A172 (cell line): ENCODE data around the gene MAPK14. TPM values are rescaled to one million over a fixed set of nuclear protein-coding genes. Genes with fewer than 3 reads are reported as not detected.
"Not testable (repeated sequence)": the region's sequence is repeated elsewhere in the genome, so short reads cannot be mapped to it uniquely, and the experiment has no call there.

Source experiments
- DNase-seq: peaks from one replicate; pipeline ENCODE4 v3.0.0-alpha.2; 2015; ENCODE audit warnings: low spot score
- total RNA-seq: library from RNA; depleted of rRNA; stranded (reverse); fragments of >200 nt; shearing (Covaris generic); gene quantifications from 2 replicates; pipeline ENCODE4 v1.2.3, GENCODE V29; 2014

MAPK14 gene
- total RNA-seq, 1 experiment from 2014 or later: 41.4 TPM

DNA sequence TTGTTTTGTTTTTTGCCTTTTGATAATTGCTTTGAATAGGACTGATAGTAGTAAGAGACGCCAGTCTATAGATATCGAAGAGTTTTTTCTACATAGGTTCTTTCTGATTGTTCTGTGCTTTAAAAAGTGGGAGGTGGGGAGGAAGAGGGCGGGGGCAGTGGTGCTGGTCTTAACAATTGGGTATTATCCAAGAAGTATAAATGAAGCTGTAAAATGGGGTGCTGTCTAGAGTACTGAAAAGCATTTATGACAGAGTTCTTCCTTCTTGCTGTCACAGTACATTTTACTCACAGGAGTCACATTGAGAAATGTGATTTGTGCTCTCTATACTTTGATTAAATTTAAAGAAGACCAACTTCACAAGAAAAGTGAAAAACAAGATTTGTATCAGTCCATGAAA, 41.0 kb downstream of the MAPK14 start:
- DNase-seq: no peak

- no peak for DNase-seq
These were observed 42.0 kb downstream of the MAPK14 start for GRCh38 chr6:36069573-36069972.

- no peak for DNase-seq
These were observed 42.6 kb downstream of the MAPK14 start for GRCh38 chr6:36070252-36070651.

DNA sequence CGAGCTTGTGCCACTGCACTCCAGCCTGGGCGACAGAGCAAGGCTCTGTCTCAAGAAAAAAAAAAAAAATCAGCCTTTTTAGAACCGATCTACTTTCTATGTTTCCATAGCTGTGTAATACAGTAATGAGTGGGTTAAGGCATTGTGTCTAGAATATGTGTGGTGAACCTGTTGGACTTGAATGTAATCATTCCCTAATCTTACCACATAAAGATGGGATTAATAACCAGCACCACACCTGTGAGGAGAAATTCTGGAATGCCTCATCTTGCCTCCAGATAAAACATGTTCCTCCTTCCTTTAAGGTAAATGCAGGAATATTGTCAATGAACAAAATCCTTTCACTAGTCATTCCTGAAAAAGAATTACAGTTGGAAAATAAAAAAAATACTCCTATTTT, 43.7 kb downstream of the MAPK14 start:
- DNase-seq: no peak

DNA sequence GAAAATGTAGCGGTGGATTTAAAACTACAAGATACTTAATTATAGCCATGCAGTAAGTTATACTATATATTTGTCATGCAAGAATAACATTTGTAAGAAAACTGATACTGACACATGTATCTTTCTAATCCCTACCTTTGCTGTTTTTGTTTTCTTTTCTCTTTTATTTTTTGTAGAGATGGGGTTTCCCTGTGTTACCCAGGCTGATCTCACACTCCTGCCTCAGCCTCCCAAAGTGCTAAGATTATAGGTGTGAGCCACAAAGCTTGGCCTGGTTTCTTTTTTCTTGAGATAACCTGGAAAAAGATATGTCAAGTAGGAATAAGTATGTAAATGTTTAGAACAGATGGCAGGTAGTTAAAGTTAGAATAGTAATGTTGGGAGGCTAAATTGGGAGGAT, 44.1 kb downstream of the MAPK14 start:
- DNase-seq: no peak

DNA sequence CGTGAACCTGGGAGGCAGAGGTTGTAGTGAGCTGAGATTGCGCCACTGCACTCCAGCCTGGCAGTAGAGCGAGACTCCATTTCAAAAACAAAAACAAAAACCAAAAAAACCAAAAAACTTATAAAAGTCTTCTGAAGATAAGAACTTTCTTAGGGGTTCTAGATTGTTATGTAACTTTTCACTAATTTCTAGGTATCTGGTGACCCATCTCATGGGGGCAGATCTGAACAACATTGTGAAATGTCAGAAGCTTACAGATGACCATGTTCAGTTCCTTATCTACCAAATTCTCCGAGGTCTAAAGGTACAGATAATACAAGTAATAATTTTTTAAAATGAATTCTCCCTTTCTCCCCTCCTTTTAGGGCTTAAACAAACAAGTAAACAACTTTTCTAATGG, 45.1 kb downstream of the MAPK14 start:
- no peak for DNase-seq

DNA sequence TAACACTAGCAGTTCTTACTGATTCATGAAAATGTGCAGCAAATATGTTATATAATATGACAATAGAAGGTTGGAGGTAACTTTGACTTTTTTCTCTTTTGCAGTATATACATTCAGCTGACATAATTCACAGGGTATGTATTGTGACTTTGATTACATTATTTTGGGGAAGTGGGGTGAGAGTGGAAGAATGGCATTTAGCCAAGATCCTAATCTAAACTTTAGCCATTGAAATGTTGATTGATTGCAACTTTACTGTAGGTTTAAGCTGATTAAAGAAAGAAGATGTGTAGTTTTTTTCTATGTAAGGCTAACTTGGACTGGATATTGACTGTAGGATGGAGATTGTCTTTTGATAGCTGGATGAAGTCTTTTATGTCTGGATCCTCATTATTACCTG, 46.0 kb downstream of the MAPK14 start:
- no peak for DNase-seq

- DNase-seq: no peak
These were observed 48.0 kb downstream of the MAPK14 start for GRCh38 chr6:36075656-36076055.

GRCh38 chr6:36076178-36077063, 48.8 kb downstream of the MAPK14 start:
- no peak for DNase-seq

GRCh38 chr6:36078159-36078558, 50.6 kb downstream of the MAPK14 start:
- no peak for DNase-seq

- no peak for DNase-seq
These were observed 52.0 kb downstream of the MAPK14 start for GRCh38 chr6:36079601-36080000.

DNA sequence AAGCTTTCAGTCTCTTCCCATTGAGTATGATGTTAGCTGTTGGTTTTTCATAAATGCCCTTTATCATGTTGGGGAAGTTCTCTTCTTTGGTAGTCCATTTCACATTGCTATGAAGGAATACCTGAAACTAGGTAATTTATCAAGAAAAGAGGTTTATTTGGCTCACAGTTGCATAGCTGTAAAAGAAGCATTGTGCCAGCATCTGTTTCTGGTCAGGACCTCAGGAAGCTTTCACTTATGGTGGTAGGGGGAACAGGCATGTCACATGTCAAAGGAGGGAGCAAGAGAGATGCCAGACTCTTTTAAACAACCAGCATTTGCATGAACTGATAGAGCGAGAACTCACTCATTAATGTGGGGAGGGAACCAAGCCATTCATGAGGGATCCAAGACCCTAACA, 54.7 kb downstream of the MAPK14 start:
- no peak for DNase-seq

GRCh38 chr6:36083446-36083845, 55.8 kb downstream of the MAPK14 start:
- no peak for DNase-seq

DNA sequence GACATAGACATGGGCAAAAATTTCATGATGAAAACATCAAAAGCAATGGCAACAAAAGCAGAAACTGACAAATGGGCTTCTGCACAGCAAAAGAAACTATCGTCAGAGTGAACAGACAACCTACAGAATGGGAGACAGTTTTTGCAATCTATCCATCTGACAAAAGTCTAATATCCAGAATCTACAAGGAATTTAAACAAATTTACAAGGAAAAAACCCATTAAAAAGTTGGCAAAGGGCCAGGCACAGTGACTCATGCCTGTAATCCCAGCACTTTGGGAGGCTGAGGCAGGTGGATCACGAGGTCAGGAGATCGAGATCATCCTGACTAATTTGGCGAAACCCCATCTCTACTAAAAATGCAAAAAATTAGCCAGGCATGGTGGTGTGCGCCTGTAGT, 60.6 kb downstream of the MAPK14 start:
- not testable (repeated sequence) for DNase-seq

DNA sequence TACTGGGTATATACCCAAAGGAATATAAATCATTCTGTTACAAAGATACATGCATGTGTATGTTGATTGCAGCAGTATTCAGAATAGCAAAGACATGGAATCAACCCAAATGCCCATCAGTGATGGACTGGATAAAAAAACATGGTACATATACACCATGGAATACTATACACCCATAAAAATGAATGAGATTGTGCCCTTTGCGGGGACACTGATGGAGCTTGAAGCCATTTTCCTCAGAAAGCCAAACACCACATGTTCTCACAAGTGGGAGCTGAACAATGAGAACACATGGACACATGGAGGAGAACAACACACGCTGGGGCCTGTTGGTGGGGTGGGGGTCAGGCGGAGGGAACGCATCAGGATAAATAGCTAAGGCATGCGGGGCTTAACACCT, 61.4 kb downstream of the MAPK14 start:
- no peak for DNase-seq

DNA sequence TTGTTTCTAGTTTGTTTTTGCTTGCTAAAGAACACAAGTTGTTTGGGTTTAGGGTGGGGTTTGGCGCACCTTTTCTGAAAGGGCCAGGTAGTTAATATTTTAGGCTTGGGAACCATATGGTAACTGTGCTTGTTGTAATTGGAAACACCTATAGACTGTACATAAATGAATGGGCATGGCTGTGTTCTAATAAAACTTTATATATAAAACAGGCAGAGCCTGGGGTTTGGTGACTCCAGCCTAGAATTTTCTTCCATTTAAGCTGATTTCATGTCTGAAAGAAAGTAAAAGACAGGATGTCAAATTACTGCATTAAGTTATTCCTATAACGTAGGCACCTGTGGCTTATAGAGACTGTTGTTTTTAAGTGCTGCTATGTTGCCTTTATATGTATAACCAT, 66.6 kb downstream of the MAPK14 start:
- no peak for DNase-seq

GRCh38 chr6:36094753-36095496, 67.3 kb downstream of the MAPK14 start:
- DNase-seq: peak; percentile 67

DNA sequence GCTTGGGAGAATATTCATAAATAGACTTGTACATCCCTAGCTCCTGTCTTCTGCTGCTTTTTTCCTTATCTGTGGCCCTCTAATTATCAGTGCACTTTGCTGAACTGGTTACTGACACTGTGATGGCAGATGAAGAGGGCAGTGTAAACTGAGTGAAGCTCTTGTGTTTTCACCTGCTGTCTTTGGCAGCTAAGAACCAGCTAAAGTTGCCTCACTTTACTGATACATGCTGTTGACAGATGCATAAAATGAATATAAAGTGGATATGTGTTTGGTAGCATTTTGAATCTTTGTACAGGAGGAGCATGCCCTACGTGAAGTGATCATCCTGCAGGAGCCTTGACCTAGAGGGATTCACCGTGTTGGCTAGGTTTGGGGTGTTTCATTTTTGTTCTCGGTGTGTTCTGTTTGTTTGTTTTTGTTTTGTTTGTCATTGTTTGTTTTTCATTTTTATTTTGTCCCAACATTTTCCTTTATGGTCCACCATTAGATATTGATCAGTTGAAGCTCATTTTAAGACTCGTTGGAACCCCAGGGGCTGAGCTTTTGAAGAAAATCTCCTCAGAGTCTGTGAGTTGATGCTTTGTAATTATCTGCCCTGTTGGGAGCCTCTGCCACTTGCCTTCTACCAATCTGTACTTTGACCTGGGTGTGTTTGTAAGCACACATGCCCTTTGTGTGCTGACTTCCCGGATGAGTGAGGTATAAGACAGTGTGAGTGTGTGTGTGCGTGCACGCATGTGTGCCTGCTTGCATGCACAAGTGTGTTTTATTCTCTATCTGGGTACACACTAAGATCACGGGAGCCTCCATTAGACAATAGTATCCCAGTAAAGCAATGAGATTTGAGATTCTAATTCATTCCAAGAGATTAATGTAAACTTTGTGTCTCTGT, 68.1 kb downstream of the MAPK14 start:
- DNase-seq: no peak

- no peak for DNase-seq
These were observed 70.8 kb downstream of the MAPK14 start for GRCh38 chr6:36098253-36098919.

- no peak for DNase-seq
These were observed 71.5 kb downstream of the MAPK14 start for GRCh38 chr6:36098920-36099647.
